Brain pericyte (primary cell): Measurements from ENCODE around the gene ABHD12.

Source experiments
- DNase-seq: peaks from one replicate; pipeline ENCODE4 v3.0.0-alpha.2; 2012; ENCODE audit warnings: low read depth, low spot score

The ABHD12 gene

GRCh38 chr20:25306991-25307903, 83.4 kb downstream of the ABHD12 start:
- DNase-seq, result no peak

- no peak for DNase-seq
These were observed 86.5 kb downstream of the ABHD12 start for GRCh38 chr20:25304025-25304549.

- DNase-seq, result no peak
These were observed 87.2 kb downstream of the ABHD12 start for GRCh38 chr20:25303292-25304024.

- DNase-seq, result no peak
These were observed 88.0 kb downstream of the ABHD12 start for GRCh38 chr20:25302596-25302995.

- no peak for DNase-seq
These were observed 89.2 kb downstream of the ABHD12 start for GRCh38 chr20:25301357-25301920.

- no peak for DNase-seq
These were observed 90.0 kb downstream of the ABHD12 start for GRCh38 chr20:25300496-25301170.

- DNase-seq, result no peak
These were observed 90.8 kb downstream of the ABHD12 start for GRCh38 chr20:25299806-25300205.

GRCh38 chr20:25297141-25297905, 93.3 kb downstream of the ABHD12 start:
- DNase-seq, result no peak

- DNase-seq, result no peak
These were observed 94.2 kb downstream of the ABHD12 start for GRCh38 chr20:25296094-25297093.

GRCh38 chr20:25295386-25296093, 95.1 kb downstream of the ABHD12 start:
- no peak for DNase-seq

- no peak for DNase-seq
These were observed 95.9 kb downstream of the ABHD12 start for GRCh38 chr20:25294459-25295385.

GRCh38 chr20:25293910-25294458, 96.7 kb downstream of the ABHD12 start:
- DNase-seq, result no peak

- no peak for DNase-seq
These were observed 97.1 kb downstream of the ABHD12 start for GRCh38 chr20:25293507-25293906.

- no peak for DNase-seq
These were observed 98.3 kb downstream of the ABHD12 start for GRCh38 chr20:25292176-25292891.

GRCh38 chr20:25291432-25292133, 99.1 kb downstream of the ABHD12 start:
- DNase-seq, result no peak
